ENCODE data around the gene BTBD6. TPM values are rescaled to one million over a fixed set of nuclear protein-coding genes. Genes with fewer than 3 reads are reported as not detected.

The BTBD6 gene
- total and polyA plus RNA-seq, 2 experiments from 2014 or later = 5.3 to 77.5 TPM

GRCh38 chr14:105283028-105283427 is 34.7 kb downstream of the BTBD6 start:
- TF ChIP-seq EZH2phosphoT487 (IDR thresholded peaks at IDR 0.05; ENCODE audit: insufficient read depth, low read depth) = no peak
- TF ChIP-seq EZH2 (IDR thresholded peaks at IDR 0.05; ENCODE audit: insufficient read depth, poor library complexity, severe bottlenecking) = no peak
- Histone ChIP-seq H3K4me3 (no peak overlapping the region), H3K79me2 (ENCODE audit: insufficient read depth) (peaks cover 79% of the 10 kb centered on the region), H3K27ac (no peak overlapping the region), H3K4me2 (ENCODE audit: unreplicated experiment) (no peak overlapping the region), H4K20me1 (ENCODE audit: insufficient read depth) (no peaks in the 10 kb centered on the region), H3K4me1 (ENCODE audit: insufficient read depth) (no peaks in the 10 kb centered on the region), H2AFZ (no peak overlapping the region), H3K9me3 (ENCODE audit: low read depth) (no peaks in the 10 kb centered on the region), H3K27me3 (replicated peaks; ENCODE audit: insufficient read depth) (no peaks in the 10 kb centered on the region), H3K9me2 (ENCODE audit: insufficient read depth) (no peaks in the 10 kb centered on the region), H3F3A (ENCODE audit: insufficient read depth) (no peaks in the 10 kb centered on the region), H3K9ac (no peak overlapping the region), H3K36me3 (ENCODE audit: low read depth) (no peaks in the 10 kb centered on the region)
- 77 to 78% methylated on average over 10 of the region's 10 CpGs for WGBS, 2 experiments (ENCODE audit: low coverage in 1 of 2, low lambda C conversion rate in 2 of 2, missing lambda C conversion rate in 2 of 2)
- no peak for DNase-seq
- in situ Hi-C loops (cut with MboI) = no loop called here

DNA sequence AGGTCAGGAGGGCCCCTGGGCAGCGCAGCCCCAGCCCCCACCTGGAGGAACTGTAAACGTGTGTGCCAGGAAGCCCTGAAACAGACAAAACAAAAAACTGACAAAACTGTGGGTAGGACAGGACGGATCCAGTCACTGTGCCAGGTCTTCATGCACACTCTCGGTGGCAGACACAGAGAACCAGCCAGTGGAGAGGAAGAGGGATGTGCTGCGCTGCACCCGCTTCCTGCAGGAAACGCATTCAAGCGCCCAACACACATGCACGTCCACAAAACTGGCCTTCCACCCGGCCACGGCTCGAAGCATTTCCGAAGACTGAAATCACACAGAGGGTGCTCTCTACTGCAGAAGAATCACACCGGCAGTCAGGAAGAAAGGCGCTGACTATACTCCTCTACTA is 35.6 kb downstream of the BTBD6 start:
- Histone ChIP-seq H3K36me3 (ENCODE audit: low read depth) (no peaks in the 10 kb centered on the region), H3K27me3 (replicated peaks; ENCODE audit: insufficient read depth) (no peaks in the 10 kb centered on the region), H3K27ac (no peak overlapping the region), H3K4me2 (ENCODE audit: unreplicated experiment) (no peak overlapping the region), H3K9ac (no peak overlapping the region), H3F3A (ENCODE audit: insufficient read depth) (no peaks in the 10 kb centered on the region), H3K4me3 (no peak overlapping the region), H3K79me2 (ENCODE audit: insufficient read depth) (peaks cover 77% of the 10 kb centered on the region), H2AFZ (no peak overlapping the region), H3K9me2 (ENCODE audit: insufficient read depth) (no peaks in the 10 kb centered on the region), H3K4me1 (ENCODE audit: insufficient read depth) (no peaks in the 10 kb centered on the region), H4K20me1 (ENCODE audit: insufficient read depth) (no peaks in the 10 kb centered on the region), H3K9me3 (ENCODE audit: low read depth) (no peaks in the 10 kb centered on the region)
- DNase-seq = no peak
- in situ Hi-C loops (cut with MboI) = no loop called here
- TF ChIP-seq EZH2 (IDR thresholded peaks at IDR 0.05; ENCODE audit: insufficient read depth, poor library complexity, severe bottlenecking) (no peak), EZH2phosphoT487 (IDR thresholded peaks at IDR 0.05; ENCODE audit: insufficient read depth, low read depth) (no peak)
- 89% methylated on average over 15 of the region's 15 CpGs for WGBS, 2 experiments (ENCODE audit: low coverage in 1 of 2, low lambda C conversion rate in 2 of 2, missing lambda C conversion rate in 2 of 2)

DNA sequence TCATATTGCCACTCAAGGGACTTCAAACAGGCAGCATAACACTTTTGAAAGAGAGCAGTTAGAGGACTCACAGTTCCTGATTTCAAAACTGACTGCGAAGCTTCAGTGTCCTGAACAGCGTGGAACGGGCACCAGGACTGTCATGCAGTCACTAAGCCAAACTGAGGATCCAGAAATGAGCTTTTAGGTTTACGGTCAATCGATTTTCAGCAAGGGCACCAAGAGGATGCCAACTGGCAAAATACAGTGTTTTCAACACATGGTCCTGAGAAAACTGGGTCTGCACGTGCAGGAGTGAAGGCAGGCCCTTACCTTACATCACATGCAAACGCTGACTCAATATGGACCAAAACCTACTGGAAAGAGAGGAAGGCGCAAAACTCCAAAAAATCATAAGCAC is 36.8 kb downstream of the BTBD6 start:
- H3K4me3 ChIP-seq = no peak overlapping the region
- 82 to 85% methylated on average over 8 of the region's 8 CpGs for WGBS, 2 experiments (ENCODE audit: low coverage in 1 of 2, low lambda C conversion rate in 2 of 2, missing lambda C conversion rate in 2 of 2)
- no peak for DNase-seq
- H3K36me3 ChIP-seq (ENCODE audit: low read depth) = no peaks in the 10 kb centered on the region
- no peaks in the 10 kb centered on the region for H3F3A ChIP-seq (ENCODE audit: insufficient read depth)
- no peak overlapping the region for H3K9ac ChIP-seq
- no peak overlapping the region for H3K27ac ChIP-seq
- in situ Hi-C loops (cut with MboI) = no loop called here
- no peaks in the 10 kb centered on the region for H4K20me1 ChIP-seq (ENCODE audit: insufficient read depth)
- H3K4me1 ChIP-seq (ENCODE audit: insufficient read depth) = no peaks in the 10 kb centered on the region
- H3K9me3 ChIP-seq (ENCODE audit: low read depth) = no peaks in the 10 kb centered on the region
- H2AFZ ChIP-seq = no peak overlapping the region
- H3K27me3 ChIP-seq (replicated peaks; ENCODE audit: insufficient read depth) = no peaks in the 10 kb centered on the region
- peaks cover 77% of the 10 kb centered on the region for H3K79me2 ChIP-seq (ENCODE audit: insufficient read depth)
- no peak overlapping the region for H3K4me2 ChIP-seq (ENCODE audit: unreplicated experiment)
- H3K9me2 ChIP-seq (ENCODE audit: insufficient read depth) = no peaks in the 10 kb centered on the region
- TF ChIP-seq EZH2phosphoT487 (IDR thresholded peaks at IDR 0.05; ENCODE audit: insufficient read depth, low read depth) (no peak), EZH2 (IDR thresholded peaks at IDR 0.05; ENCODE audit: insufficient read depth, poor library complexity, severe bottlenecking) (no peak)

DNA sequence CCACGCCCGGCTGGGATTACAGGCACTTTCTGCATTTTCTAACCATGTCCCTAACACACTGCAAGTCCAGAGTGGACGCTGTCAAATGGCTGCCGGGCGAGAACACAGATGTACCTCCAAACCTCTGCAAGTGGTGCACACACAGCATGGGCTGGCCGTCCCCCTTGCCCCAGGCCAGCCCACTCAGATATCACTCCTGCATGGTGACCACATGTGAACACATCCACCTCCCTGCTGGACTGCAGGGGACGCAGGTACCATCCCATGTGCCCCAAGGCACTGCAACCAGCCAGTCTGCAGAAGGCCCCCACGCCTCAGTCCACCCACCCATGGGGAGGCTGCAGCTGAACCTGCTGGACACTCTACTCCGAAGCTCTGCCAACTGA is 38.4 kb downstream of the BTBD6 start:
- WGBS, 2 experiments (ENCODE audit: low coverage in 1 of 2, low lambda C conversion rate in 2 of 2, missing lambda C conversion rate in 2 of 2) = 81 to 84% methylated on average over 8 to 9 of the region's 9 CpGs
- Histone ChIP-seq H3K4me3 (no peak overlapping the region), H3K27me3 (replicated peaks; ENCODE audit: insufficient read depth) (no peaks in the 10 kb centered on the region), H2AFZ (no peak overlapping the region), H3F3A (ENCODE audit: insufficient read depth) (no peaks in the 10 kb centered on the region), H3K27ac (no peak overlapping the region), H4K20me1 (ENCODE audit: insufficient read depth) (0 out of 2 replicates have a peak, but pooled peaks cover 4% of the 10 kb centered on the region), H3K4me2 (ENCODE audit: unreplicated experiment) (no peak overlapping the region), H3K9ac (no peak overlapping the region), H3K4me1 (ENCODE audit: insufficient read depth) (no peaks in the 10 kb centered on the region), H3K36me3 (ENCODE audit: low read depth) (no peaks in the 10 kb centered on the region), H3K9me2 (ENCODE audit: insufficient read depth) (no peaks in the 10 kb centered on the region), H3K9me3 (ENCODE audit: low read depth) (no peaks in the 10 kb centered on the region), H3K79me2 (ENCODE audit: insufficient read depth) (peaks cover 82% of the 10 kb centered on the region)
- no peak for DNase-seq
- no peak for TF ChIP-seq EZH2phosphoT487 (IDR thresholded peaks at IDR 0.05; ENCODE audit: insufficient read depth, low read depth)
- in situ Hi-C loops (cut with MboI) = no loop called here

Measured in GM23248 (cell line).